ENCODE results near the gene PDE11A. TPM values are rescaled to one million over a fixed set of nuclear protein-coding genes. Genes with fewer than 3 reads are reported as not detected.

The PDE11A gene
- total and polyA plus RNA-seq, 4 donors = 1.0 to 5.9 (median 1.7) TPM

- no peak overlapping the region for H3K27ac ChIP-seq (ENCODE audit: low read depth in 1 of 2, low read length in 2 of 2)
- DNase-seq (ENCODE audit: low spot score) = no peak
- no peaks in the 10 kb centered on the region for H3K27me3 ChIP-seq (ENCODE audit: control insufficient read depth in 4 of 4, insufficient read depth in 4 of 4, low read length in 3 of 4)
- H3K36me3 ChIP-seq (ENCODE audit: control insufficient read depth in 4 of 4, insufficient read depth in 3 of 4, low read depth in 1 of 4, low read length in 3 of 4) = no peaks in the 10 kb centered on the region
- TF ChIP-seq EGR1 (IDR thresholded peaks at IDR 0.05; ENCODE audit: low read depth in 2 of 2) (no peak), HNF4G (IDR thresholded peaks at IDR 0.05) (no peak), YY1 (IDR thresholded peaks at IDR 0.05) (no peak), MAX (IDR thresholded peaks at IDR 0.05) (no peak), RAD21 (IDR thresholded peaks at IDR 0.05) (no peak), NR2F2 (IDR thresholded peaks at IDR 0.05) (no peak), REST (IDR thresholded peaks at IDR 0.05) (no peak), JUND (IDR thresholded peaks at IDR 0.05) (no peak), CTCF (IDR thresholded peaks at IDR 0.05; ENCODE audit: low read depth, low read length, missing input control) (no peak), RXRA (IDR thresholded peaks at IDR 0.05) (no peak)
- H3K4me1 ChIP-seq (ENCODE audit: control insufficient read depth in 4 of 4, insufficient read depth in 4 of 4, low read length in 3 of 4) = peaks cover 0 to 2% (median 0%) of the 10 kb centered on the region in 4 donors
- H3K4me3 ChIP-seq (ENCODE audit: low read depth in 1 of 3, low read length in 3 of 3) = no peak overlapping the region
- H3K9ac ChIP-seq (ENCODE audit: low read depth in 1 of 2, low read length in 2 of 2) = no peak overlapping the region
- no peaks in the 10 kb centered on the region for H3K9me3 ChIP-seq (ENCODE audit: control insufficient read depth in 4 of 4, low read length in 3 of 4)
- 88% methylated on average over 7 of the region's 7 CpGs for WGBS
These were observed 54.4 kb downstream of the PDE11A start for GRCh38 chr2:178018141-178018540.

GRCh38 chr2:178016612-178017011 is 56.0 kb downstream of the PDE11A start:
- no peak for DNase-seq (ENCODE audit: low spot score)
- Histone ChIP-seq H3K9ac (ENCODE audit: low read depth in 1 of 2, low read length in 2 of 2) (no peak overlapping the region), H3K27ac (ENCODE audit: low read depth in 1 of 2, low read length in 2 of 2) (no peak overlapping the region), H3K4me1 (ENCODE audit: control insufficient read depth in 4 of 4, insufficient read depth in 4 of 4, low read length in 3 of 4) (peaks cover 0 to 2% (median 0%) of the 10 kb centered on the region in 4 donors), H3K36me3 (ENCODE audit: control insufficient read depth in 4 of 4, insufficient read depth in 3 of 4, low read depth in 1 of 4, low read length in 3 of 4) (no peaks in the 10 kb centered on the region), H3K27me3 (ENCODE audit: control insufficient read depth in 4 of 4, insufficient read depth in 4 of 4, low read length in 3 of 4) (no peaks in the 10 kb centered on the region), H3K9me3 (ENCODE audit: control insufficient read depth in 4 of 4, low read length in 3 of 4) (no peaks in the 10 kb centered on the region), H3K4me3 (ENCODE audit: low read depth in 1 of 3, low read length in 3 of 3) (no peak overlapping the region)
- 0% methylated on average over 1 of the region's 1 CpG for WGBS
- peak; percentile 13 for TF ChIP-seq NR2F2 (IDR thresholded peaks at IDR 0.05)
- no peak for TF ChIP-seq RXRA (IDR thresholded peaks at IDR 0.05)
- no peak for TF ChIP-seq TAF1 (conservative IDR thresholded peaks at IDR 0.05)
- TF ChIP-seq JUND (IDR thresholded peaks at IDR 0.05) = no peak
- TF ChIP-seq RAD21 (IDR thresholded peaks at IDR 0.05) = no peak
- peak in 1 of 2 donors; percentile 25 for TF ChIP-seq HNF4A (conservative IDR thresholded peaks at IDR 0.05)
- no peak for TF ChIP-seq FOXA2 (IDR thresholded peaks at IDR 0.05)
- TF ChIP-seq SP1 (IDR thresholded peaks at IDR 0.05) = no peak

- no peak overlapping the region for H3K9ac ChIP-seq (ENCODE audit: low read depth in 1 of 2, low read length in 2 of 2)
- no peak for DNase-seq (ENCODE audit: low spot score)
- WGBS = 90% methylated on average over 2 of the region's 2 CpGs
- TF ChIP-seq RXRA (IDR thresholded peaks at IDR 0.05) (no peak), HNF4G (IDR thresholded peaks at IDR 0.05) (no peak), MAX (IDR thresholded peaks at IDR 0.05) (no peak), GABPA (IDR thresholded peaks at IDR 0.05 in 1 of 2, conservative IDR thresholded peaks at IDR 0.05 in 1 of 2) (no peak), ATF3 (IDR thresholded peaks at IDR 0.05) (no peak), TAF1 (conservative IDR thresholded peaks at IDR 0.05) (no peak), EGR1 (IDR thresholded peaks at IDR 0.05; ENCODE audit: low read depth in 2 of 2) (no peak), HNF4A (conservative IDR thresholded peaks at IDR 0.05) (no peak), JUND (IDR thresholded peaks at IDR 0.05) (no peak), ZBTB33 (IDR thresholded peaks at IDR 0.05) (no peak)
These were observed 59.9 kb downstream of the PDE11A start for GRCh38 chr2:178012639-178013038.

More at GRCh38 chr2:178012639-178013038, 59.9 kb downstream of the PDE11A start:
- Histone ChIP-seq H3K4me1 (ENCODE audit: control insufficient read depth in 4 of 4, insufficient read depth in 4 of 4, low read length in 3 of 4) (peaks cover 0 to 2% (median 0%) of the 10 kb centered on the region in 4 donors), H3K4me3 (ENCODE audit: low read depth in 1 of 3, low read length in 3 of 3) (no peak overlapping the region), H3K27ac (ENCODE audit: low read depth in 1 of 2, low read length in 2 of 2) (no peak overlapping the region), H3K9me3 (ENCODE audit: control insufficient read depth in 4 of 4, low read length in 3 of 4) (no peaks in the 10 kb centered on the region), H3K36me3 (ENCODE audit: control insufficient read depth in 4 of 4, insufficient read depth in 3 of 4, low read depth in 1 of 4, low read length in 3 of 4) (no peaks in the 10 kb centered on the region), H3K27me3 (ENCODE audit: control insufficient read depth in 4 of 4, insufficient read depth in 4 of 4, low read length in 3 of 4) (no peaks in the 10 kb centered on the region)
